HG03354 (cell line): ENCODE data around the gene PLA2G15.

ENCODE experiments used
- ATAC-seq: cut with Tn5 transposase; IDR thresholded peaks from one replicate; pipeline ENCODE4 v1.9.1; 2021; ENCODE audit warnings: mild to moderate bottlenecking; ENCODE audit not compliant: unreplicated experiment, poor library complexity, severe bottlenecking

Gene PLA2G15

GRCh38 chr16:68231384-68232136, 13.6 kb upstream of the PLA2G15 start:
- no peak for ATAC-seq

GRCh38 chr16:68232335-68232734, 12.8 kb upstream of the PLA2G15 start:
- no peak for ATAC-seq

GRCh38 chr16:68233085-68233834, 11.9 kb upstream of the PLA2G15 start:
- no peak for ATAC-seq

GRCh38 chr16:68233835-68234187, 11.4 kb upstream of the PLA2G15 start:
- ATAC-seq = no peak

- no peak for ATAC-seq
Observed at GRCh38 chr16:68234188-68235107, 10.7 kb upstream of the PLA2G15 start.

GRCh38 chr16:68235108-68235886, 9.9 kb upstream of the PLA2G15 start:
- no peak for ATAC-seq

- ATAC-seq = no peak
Observed at GRCh38 chr16:68235887-68236136, 9.4 kb upstream of the PLA2G15 start, which contains the start of gene ESRP2. ESRP2 (minus strand) TSS chr16:68236127; CDS start chr16:68236045, 82 bp downstream.

GRCh38 chr16:68236137-68236825, 8.9 kb upstream of the PLA2G15 start:
- ATAC-seq = no peak

- ATAC-seq = no peak
Observed at GRCh38 chr16:68236826-68237242, 8.3 kb upstream of the PLA2G15 start.

- ATAC-seq = peak; percentile 81
Observed at GRCh38 chr16:68237243-68238028, 7.7 kb upstream of the PLA2G15 start.

GRCh38 chr16:68238029-68238345, 7.2 kb upstream of the PLA2G15 start:
- ATAC-seq = no peak

- ATAC-seq = no peak
Observed at GRCh38 chr16:68242085-68242484, 3.1 kb upstream of the PLA2G15 start.

- no peak for ATAC-seq
Observed at GRCh38 chr16:68242926-68243858, 2.0 kb upstream of the PLA2G15 start.

- peak; percentile 1 for ATAC-seq
Observed at GRCh38 chr16:68244481-68244902, 681 bp upstream of the PLA2G15 start.

GRCh38 chr16:68246121-68246520, 948 bp downstream of the PLA2G15 start:
- no peak for ATAC-seq

- no peak for ATAC-seq
Observed at GRCh38 chr16:68246666-68247065, 1.5 kb downstream of the PLA2G15 start.

- no peak for ATAC-seq
Observed at GRCh38 chr16:68247400-68247799, 2.2 kb downstream of the PLA2G15 start.
